SU-DHL-6 (cell line): Measurements from ENCODE around the gene PTTG1IP.
"Not testable (repeated sequence)": the region's sequence is repeated elsewhere in the genome, so short reads cannot be mapped to it uniquely, and the experiment has no call there.

Experiments
- CTCF ChIP-seq: fragments of 200-600 bp; sonication (generic); IDR thresholded peaks from one replicate; pipeline ENCODE4 v1.5.1; 2017; ENCODE audit warnings: antibody characterized with exemption, mild to moderate bottlenecking, low read length, moderate library complexity; ENCODE audit not compliant: insufficient read depth, poor library complexity, severe bottlenecking
- EZH2phosphoT487 ChIP-seq: fragments of 200-600 bp; sonication (generic), shearing (Covaris generic); conservative IDR thresholded peaks from 2 replicates; pipeline ENCODE4 v1.6.1; 2018; ENCODE audit warnings: mild to moderate bottlenecking, antibody characterized with exemption, low read length, moderate library complexity, mixed read lengths

DNA sequence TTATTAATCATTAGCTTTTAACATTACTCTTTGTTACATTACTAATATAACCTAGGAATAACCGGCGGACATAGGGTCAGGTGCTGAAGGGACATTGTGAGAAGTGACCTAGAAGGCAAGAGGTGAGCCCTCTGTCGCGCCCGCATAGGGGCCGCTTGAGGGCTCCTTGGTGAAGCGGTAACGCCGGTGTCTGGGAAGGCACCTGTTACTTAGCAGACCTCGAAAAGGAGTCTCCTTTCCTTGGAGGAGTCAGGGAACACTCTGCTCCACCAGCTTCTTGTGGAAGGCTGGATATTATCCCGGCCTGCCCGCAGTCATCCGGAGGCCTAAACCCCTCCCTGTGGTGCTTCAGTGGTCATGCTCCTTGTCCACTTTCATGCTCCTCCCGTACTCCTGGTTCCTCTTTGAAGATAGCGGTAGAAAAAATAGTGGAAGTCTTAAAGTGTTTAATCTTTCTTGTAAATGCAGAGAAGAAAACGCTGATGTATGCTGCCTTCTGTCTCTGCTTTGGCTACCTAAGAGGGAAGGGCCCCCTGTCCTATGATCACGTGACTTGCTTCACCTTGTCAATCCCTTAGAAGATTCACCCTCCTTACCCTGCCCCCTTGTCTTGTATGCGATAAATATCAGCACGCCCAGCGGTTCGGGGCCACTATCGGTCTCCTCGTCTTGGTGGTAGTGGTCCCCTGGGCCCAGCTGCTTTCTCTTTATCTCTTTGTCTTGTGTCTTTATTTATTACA, 40.8 kb downstream of the PTTG1IP start:
- not testable (repeated sequence) for TF ChIP-seq EZH2phosphoT487, CTCF
